AG09309 (cell line): ENCODE data around the gene BCKDK.

ENCODE experiments used
- DNase-seq: peaks from one replicate; pipeline ENCODE4 v3.0.0-alpha.2; 2010; ENCODE audit warnings: low read depth
- H3K4me3 ChIP-seq: 2 replicates; pipeline ENCODE4 v1.5.1; 2011; ENCODE audit warnings: mild to moderate bottlenecking, low read depth, low read length, moderate library complexity; ENCODE audit not compliant: control insufficient read depth
- TF ChIP-seq, protein P1 (sequence below): IDR thresholded peaks from 2 replicates; pipeline ENCODE4 v1.5.1; 2011; ENCODE audit warnings: mild to moderate bottlenecking, low read depth, low read length, inconsistent platforms; ENCODE audit not compliant: insufficient read depth, control insufficient read depth; ENCODE audit errors: missing control alignments

BCKDK gene

GRCh38 chr16:31125844-31126243 is 17.7 kb downstream of the BCKDK start:
- TF ChIP-seq, protein P1, sequence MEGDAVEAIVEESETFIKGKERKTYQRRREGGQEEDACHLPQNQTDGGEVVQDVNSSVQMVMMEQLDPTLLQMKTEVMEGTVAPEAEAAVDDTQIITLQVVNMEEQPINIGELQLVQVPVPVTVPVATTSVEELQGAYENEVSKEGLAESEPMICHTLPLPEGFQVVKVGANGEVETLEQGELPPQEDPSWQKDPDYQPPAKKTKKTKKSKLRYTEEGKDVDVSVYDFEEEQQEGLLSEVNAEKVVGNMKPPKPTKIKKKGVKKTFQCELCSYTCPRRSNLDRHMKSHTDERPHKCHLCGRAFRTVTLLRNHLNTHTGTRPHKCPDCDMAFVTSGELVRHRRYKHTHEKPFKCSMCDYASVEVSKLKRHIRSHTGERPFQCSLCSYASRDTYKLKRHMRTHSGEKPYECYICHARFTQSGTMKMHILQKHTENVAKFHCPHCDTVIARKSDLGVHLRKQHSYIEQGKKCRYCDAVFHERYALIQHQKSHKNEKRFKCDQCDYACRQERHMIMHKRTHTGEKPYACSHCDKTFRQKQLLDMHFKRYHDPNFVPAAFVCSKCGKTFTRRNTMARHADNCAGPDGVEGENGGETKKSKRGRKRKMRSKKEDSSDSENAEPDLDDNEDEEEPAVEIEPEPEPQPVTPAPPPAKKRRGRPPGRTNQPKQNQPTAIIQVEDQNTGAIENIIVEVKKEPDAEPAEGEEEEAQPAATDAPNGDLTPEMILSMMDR, result no peak
- no peak for DNase-seq
- H3K4me3 ChIP-seq, result no peak overlapping the region

DNA sequence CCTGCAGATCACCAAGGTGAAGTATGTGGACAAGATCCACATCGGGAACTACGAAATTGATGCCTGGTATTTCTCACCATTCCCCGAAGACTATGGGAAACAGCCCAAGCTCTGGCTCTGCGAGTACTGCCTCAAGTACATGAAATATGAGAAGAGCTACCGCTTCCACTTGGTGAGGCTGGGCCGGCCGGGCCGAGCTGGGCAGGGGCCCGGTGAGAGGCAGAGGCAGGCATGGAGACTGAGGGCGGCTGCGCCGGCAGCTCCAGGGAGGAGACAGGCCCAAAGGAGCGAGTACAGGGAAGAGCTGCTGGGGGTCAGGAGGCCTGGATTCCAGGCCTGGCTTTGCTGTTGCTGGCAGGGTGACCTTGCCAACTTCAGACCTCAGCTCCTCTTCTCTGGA is 19.0 kb downstream of the BCKDK start:
- DNase-seq, result no peak
- TF ChIP-seq, protein P1, result no peak
- no peak overlapping the region for H3K4me3 ChIP-seq

- DNase-seq, result no peak
- TF ChIP-seq, protein P1, result no peak
- H3K4me3 ChIP-seq, result no peak overlapping the region
These were observed 20.8 kb downstream of the BCKDK start for GRCh38 chr16:31128711-31129567.

DNA sequence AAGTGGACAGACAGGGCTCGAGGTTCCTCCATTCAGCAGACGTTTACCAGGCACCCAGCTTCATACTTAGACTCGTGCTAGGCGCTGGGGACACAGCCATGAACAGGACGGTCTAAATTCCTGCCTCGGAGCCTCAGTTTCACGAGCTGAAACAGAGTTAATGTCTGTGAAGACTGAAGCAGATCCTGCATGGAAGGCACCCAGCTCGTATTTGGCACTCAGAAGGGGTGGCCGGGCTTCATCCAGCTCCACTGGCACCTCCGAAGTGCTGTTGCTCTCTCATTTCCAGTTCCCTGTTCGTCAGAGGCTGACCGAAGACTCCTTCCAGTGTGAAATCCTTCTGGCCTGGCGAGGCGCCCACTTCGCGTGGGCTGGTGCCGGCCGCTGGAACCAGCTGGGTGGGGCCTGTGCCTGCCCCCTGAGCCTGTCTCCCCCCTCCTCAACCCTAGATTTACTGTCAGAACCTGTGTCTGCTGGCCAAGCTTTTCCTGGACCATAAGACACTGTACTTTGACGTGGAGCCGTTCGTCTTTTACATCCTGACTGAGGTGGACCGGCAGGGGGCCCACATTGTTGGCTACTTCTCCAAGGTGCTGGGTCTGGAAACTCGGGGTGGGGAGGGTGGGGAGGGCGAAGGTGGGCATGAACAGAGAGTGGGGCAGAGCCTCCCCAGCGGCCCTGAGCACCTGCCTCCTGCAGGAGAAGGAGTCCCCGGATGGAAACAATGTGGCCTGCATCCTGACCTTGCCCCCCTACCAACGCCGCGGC is 21.6 kb downstream of the BCKDK start:
- TF ChIP-seq, protein P1, result no peak
- no peak for DNase-seq
- H3K4me3 ChIP-seq, result no peak overlapping the region

DNA sequence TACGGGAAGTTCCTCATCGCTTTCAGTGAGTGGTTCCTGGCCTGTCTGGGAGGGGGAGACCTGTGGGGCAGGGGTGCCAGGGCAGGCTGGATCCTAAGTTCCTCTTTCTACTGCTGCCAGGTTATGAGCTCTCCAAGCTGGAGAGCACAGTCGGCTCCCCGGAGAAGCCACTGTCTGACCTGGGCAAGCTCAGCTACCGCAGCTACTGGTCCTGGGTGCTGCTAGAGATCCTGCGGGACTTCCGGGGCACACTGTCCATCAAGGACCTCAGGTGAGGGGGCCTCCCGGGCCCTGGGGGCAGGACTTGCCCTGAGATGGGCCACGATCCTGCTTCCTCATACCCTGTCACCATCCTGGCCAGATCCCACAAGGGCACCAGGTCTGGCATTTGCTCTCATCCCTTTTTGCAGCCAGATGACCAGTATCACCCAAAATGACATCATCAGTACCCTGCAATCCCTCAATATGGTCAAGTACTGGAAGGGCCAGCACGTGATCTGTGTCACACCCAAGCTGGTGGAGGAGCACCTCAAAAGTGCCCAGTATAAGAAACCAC is 22.2 kb downstream of the BCKDK start:
- no peak overlapping the region for H3K4me3 ChIP-seq
- TF ChIP-seq, protein P1, result no peak
- DNase-seq, result no peak

- no peak for DNase-seq
- TF ChIP-seq, protein P1, result no peak
- H3K4me3 ChIP-seq, result no peak overlapping the region
These were observed 22.7 kb downstream of the BCKDK start for GRCh38 chr16:31130899-31131298.
